Endothelial cell of umbilical vein (primary cell): ENCODE results near the gene MTHFR. TPM values are rescaled to one million over a fixed set of nuclear protein-coding genes. Genes with fewer than 3 reads are reported as not detected.

Experiments
- Bru-seq: library from RNA; stranded (reverse); fragments of 400-500 nt; gene quantifications from one replicate; lab custom pipeline; 2021; lab: Mats Ljungman, UMichigan
- BruChase-seq, 2 experiments: library from RNA; stranded (reverse); fragments of 400-500 nt; gene quantifications; one replicate each; lab custom pipeline; 2021; lab: Mats Ljungman, UMichigan
- BruUV-seq: library from RNA; stranded (reverse); fragments of 400-500 nt; replicated peaks from 2 replicates; lab custom pipeline; 2021; lab: Mats Ljungman, UMichigan
- CTCF ChIA-PET: fragments of 300-600, 350-600 bp; sonication (Branson Sonifier 250); formaldehyde crosslinking; loops from one replicate; lab custom pipeline; 2021; ENCODE audit warnings: antibody characterized with exemption, inconsistent platforms; lab: Charles Lee
- POLR2A ChIA-PET: fragments of 300-600, 350-600 bp; sonication (Branson Sonifier 250); formaldehyde crosslinking; loops from one replicate; lab custom pipeline; 2021; ENCODE audit warnings: antibody characterized with exemption, inconsistent platforms; lab: Charles Lee
- DNase-seq: peaks from one replicate; pipeline ENCODE4 v3.0.0-alpha.2; 2011; ENCODE audit warnings: low read depth, low spot score
- FAIRE-seq: peaks from 2 replicates; lab custom pipeline; 2011; peaks lifted over from hg19 to GRCh38; lab: Jason Lieb, UNC
- H2AFZ ChIP-seq: 2 replicates; pipeline ENCODE4 v1.6.0; 2012; ENCODE audit warnings: low read depth, low read length, control low read depth, inconsistent platforms
- H3K27ac ChIP-seq: 2 replicates; pipeline ENCODE4 v1.5.1; 2011; ENCODE audit warnings: low read depth, mild to moderate bottlenecking, control low read depth, low read length, moderate library complexity; ENCODE audit not compliant: insufficient read depth
- H3K27me3 ChIP-seq, 2 experiments: 2 replicates each; pipeline versions ENCODE4 v1.6.0 to v1.6.1; 2011; ENCODE audit warnings: low read length in 2 of 2, mixed read lengths in 1 of 2; ENCODE audit not compliant: control insufficient read depth in 2 of 2, insufficient read depth in 2 of 2
- H3K36me3 ChIP-seq, 2 experiments: 2 replicates in 1 of 2; 3 replicates in 1 of 2; pipeline ENCODE4 v1.5.1; 2011; ENCODE audit warnings: low read length in 2 of 2, mild to moderate bottlenecking in 1 of 2, moderate library complexity in 1 of 2; ENCODE audit not compliant: control insufficient read depth in 2 of 2, insufficient read depth in 2 of 2; ENCODE audit errors: extremely low read depth in 1 of 2
- H3K4me1 ChIP-seq: 3 replicates; pipeline ENCODE4 v1.5.1; 2011; ENCODE audit warnings: mild to moderate bottlenecking, low read length; ENCODE audit not compliant: control insufficient read depth, insufficient read depth; ENCODE audit errors: extremely low read depth
- H3K4me2 ChIP-seq: 2 replicates; pipeline ENCODE4 v1.6.1; 2011; ENCODE audit warnings: low read length, control low read depth, mixed read lengths; ENCODE audit not compliant: insufficient read depth
- H3K4me3 ChIP-seq, 3 experiments: fragments of 200-600 bp in 1 of 3; sonication (generic), shearing (Covaris generic) in 1 of 3; replicated peaks in 1 of 3; 2 replicates each; pipeline ENCODE4 v1.5.1; 2011 to 2016; ENCODE audit warnings: control low read depth in 3 of 3, low read length in 3 of 3, mild to moderate bottlenecking in 2 of 3, inconsistent platforms in 1 of 3, low read depth in 1 of 3, moderate library complexity in 1 of 3; ENCODE audit not compliant: insufficient read depth in 1 of 3
- H3K79me2 ChIP-seq: 2 replicates; pipeline ENCODE4 v1.6.0; 2012; ENCODE audit warnings: low read length, inconsistent platforms; ENCODE audit not compliant: control insufficient read depth, insufficient read depth
- H3K9ac ChIP-seq: replicated peaks from 2 replicates; pipeline ENCODE3; 2011; ENCODE audit warnings: low read length, control low read depth; ENCODE audit not compliant: insufficient read depth; ENCODE audit errors: extremely low read depth
- H3K9me1 ChIP-seq: replicated peaks from 3 replicates; pipeline ENCODE4 v1.6.0; 2011; ENCODE audit warnings: mild to moderate bottlenecking, low read length; ENCODE audit not compliant: control insufficient read depth, insufficient read depth; ENCODE audit errors: extremely low read depth
- H3K9me3 ChIP-seq: replicated peaks from 2 replicates; pipeline ENCODE4 v1.5.1; 2012; ENCODE audit warnings: low read length, inconsistent platforms; ENCODE audit not compliant: control insufficient read depth, insufficient read depth
- H4K20me1 ChIP-seq: replicated peaks from 2 replicates; pipeline ENCODE3; 2011; ENCODE audit warnings: mild to moderate bottlenecking, low read length; ENCODE audit not compliant: control insufficient read depth, insufficient read depth; ENCODE audit errors: extremely low read depth
- EZH2 ChIP-seq: IDR thresholded peaks from 2 replicates; pipeline ENCODE4 v1.6.1; 2012; ENCODE audit warnings: borderline replicate concordance, low read depth, mild to moderate bottlenecking, moderate library complexity, low read length, inconsistent platforms; ENCODE audit not compliant: severe bottlenecking
- FOS ChIP-seq: IDR thresholded peaks from 2 replicates; pipeline ENCODE4 v1.6.1; 2011; ENCODE audit warnings: mild to moderate bottlenecking, low read length, moderate library complexity, borderline replicate concordance; ENCODE audit not compliant: insufficient read depth
- GATA2 ChIP-seq: IDR thresholded peaks from 2 replicates; pipeline ENCODE4 v1.7.0; 2011; ENCODE audit warnings: low read depth, mild to moderate bottlenecking, moderate library complexity, mixed read lengths, low read length; ENCODE audit not compliant: insufficient read length, insufficient read depth
- JUN ChIP-seq: IDR thresholded peaks from 2 replicates; pipeline ENCODE4 v1.6.1; 2011; ENCODE audit warnings: borderline replicate concordance, low read depth; ENCODE audit not compliant: insufficient read length, insufficient read depth
- MAX ChIP-seq: IDR thresholded peaks from 2 replicates; pipeline ENCODE4 v1.6.1; 2011; ENCODE audit not compliant: insufficient read depth, insufficient read length
- MYC ChIP-seq: IDR thresholded peaks from one replicate; pipeline ENCODE4 v1.6.1; 2011; ENCODE audit warnings: mild to moderate bottlenecking, low read depth, low read length
- POLR2A ChIP-seq: IDR thresholded peaks from 2 replicates; pipeline ENCODE4 v1.6.1; 2012; ENCODE audit warnings: low read depth, mild to moderate bottlenecking, control low read depth, low read length
- POLR2AphosphoS5 ChIP-seq: IDR thresholded peaks from 2 replicates; pipeline ENCODE4 v1.6.1; 2012; ENCODE audit warnings: low read depth, mild to moderate bottlenecking, control low read depth, low read length, moderate library complexity; ENCODE audit not compliant: insufficient read depth
- dilution Hi-C: fragments of 300-500 bp; cut with MboI; formaldehyde crosslinking; loops from one replicate; pipeline ENCODE4 v1.15.0; 2019; ENCODE audit warnings: low sequenced_read_pairs; ENCODE audit not compliant: extremely low pct_ligation_motif_present
- intact Hi-C: fragments of 100-400 bp; cut with micrococcal nuclease; formaldehyde crosslinking; loops from one replicate; pipeline ENCODE4 v1.10.0; 2022
- long read RNA-seq: library from polyadenylated mRNA; stranded (forward); transcript quantifications from one replicate; pipeline ENCODE4 v2.0.0, GENCODE V29; 2021
- polyA minus RNA-seq, 3 experiments: library from RNA; depleted of rRNA, polyadenylated mRNA; stranded (reverse); fragments of >200 nt; gene quantifications; 1 replicate in 1 of 3; 2 replicates in 2 of 3; pipeline ENCODE4 v1.2.3, GENCODE V29; 2011
- polyA plus RNA-seq, 4 experiments: library from polyadenylated mRNA; depleted of rRNA in 3 of 4; stranded (reverse) in 3 of 4; unstranded in 1 of 4; fragments of >200 nt; gene quantifications; 2 replicates each; pipeline versions ENCODE4 v1.2.1 to v1.2.3, GENCODE V29; 2011 to 2012; ENCODE audit warnings: missing spikeins in 1 of 4
- total RNA-seq: library from RNA; stranded (reverse); gene quantifications from 2 replicates; pipeline ENCODE4 v1.2.3, GENCODE V29; 2021
- TF ChIP-seq, protein P1 (sequence below), 2 donors: IDR thresholded peaks; 1 replicate in 1 of 2; 2 replicates in 1 of 2; pipeline ENCODE4 v1.5.1; 2011; ENCODE audit warnings: low read length in 2 of 2, mild to moderate bottlenecking in 2 of 2, moderate library complexity in 2 of 2, control low read depth in 1 of 2, inconsistent platforms in 1 of 2, low read depth in 1 of 2; ENCODE audit not compliant: insufficient read depth in 1 of 2; ENCODE audit errors: extremely low read depth in 1 of 2

MTHFR gene
- total RNA-seq (25.3 and 26.5 TPM in 2 replicates), polyA plus RNA-seq (13.8 and 14.8 TPM in 2 replicates), polyA minus RNA-seq (40.9 and 44.9 TPM in 2 replicates), Bru-seq, nascent RNA (percentile 62 among the genes with signal in this experiment), BruChase-seq, experiment 1, labeled RNA remaining after a 6-hour chase (percentile 67 among the genes with signal in this experiment), BruChase-seq, experiment 2, labeled RNA remaining after a 2-hour chase (percentile 72 among the genes with signal in this experiment)
- polyA plus RNA-seq (2011; cell fraction: cytosol; rRNA removed) = 7.7 and 9.8 TPM in 2 replicates
- polyA plus RNA-seq (2011; cell fraction: nucleus; rRNA removed) = 31.6 and 36.9 TPM in 2 replicates
- 5.9 and 6.5 TPM in 2 replicates for polyA plus RNA-seq (2012)
- 13.4 TPM for polyA minus RNA-seq (2011; cell fraction: cytosol; rRNA and poly(A)+ RNA removed)
- 32.1 and 46.5 TPM in 2 replicates for polyA minus RNA-seq (2011; cell fraction: nucleus; rRNA and poly(A)+ RNA removed)
- long read RNA-seq, full-length matches to known transcripts = 2 of 18 reads
- long read RNA-seq, partial matches to known transcripts = 0 of 18 reads
- long read RNA-seq, other reads (novel, unspliced or antisense) = 16 of 18 reads

DNA sequence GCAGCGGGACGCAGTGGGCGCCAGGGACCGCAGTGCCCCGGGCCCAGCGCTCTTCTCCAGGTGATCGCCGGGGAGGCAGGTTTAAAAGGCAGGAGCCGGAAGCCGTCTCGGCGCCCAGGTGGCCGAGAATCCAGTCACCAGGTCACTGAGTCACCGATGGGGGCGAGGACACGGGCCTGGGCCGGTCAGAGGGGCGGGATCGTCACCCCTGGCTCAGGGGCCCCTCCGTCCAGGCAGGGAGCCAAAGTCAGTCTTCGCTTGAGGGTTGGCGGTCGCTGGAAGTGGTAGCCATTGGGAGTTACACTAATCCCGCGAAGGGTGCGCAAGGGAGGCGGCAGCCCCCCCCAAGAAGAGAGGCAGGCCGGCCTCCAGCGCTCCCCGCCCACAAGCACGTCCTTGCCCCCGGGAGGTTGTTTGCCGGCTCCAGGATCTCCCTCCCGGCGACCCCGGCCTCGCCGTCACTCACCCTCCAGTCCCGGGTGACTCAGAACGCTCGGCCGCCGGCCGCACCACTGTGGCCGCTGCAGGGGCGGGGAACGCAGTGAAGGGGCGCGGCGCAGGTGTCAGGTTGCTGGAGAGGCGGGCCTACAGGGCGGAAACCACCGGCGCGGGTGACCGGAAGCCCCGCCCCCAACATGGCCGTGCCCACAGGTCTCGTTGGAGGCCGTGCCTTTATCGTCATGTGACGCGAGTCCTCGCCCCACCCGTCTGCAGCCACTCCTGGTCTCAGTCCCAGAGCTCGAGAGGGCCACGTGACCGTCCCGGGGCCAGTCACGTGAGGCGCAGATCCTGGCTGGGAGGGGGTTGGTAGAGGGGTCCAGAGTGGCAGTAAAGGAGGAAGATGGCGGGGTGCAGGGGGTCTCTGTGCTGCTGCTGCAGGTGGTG lies at the start of gene MTHFR, which contains the start of gene CLCN6:
TSS of gene MTHFR (minus strand) at position 543 of the 885 bp plus-strand sequence. CDS start 2,848 bp downstream, outside the sequence.
TSS of gene CLCN6 (plus strand) at position 770 of the 885 bp plus-strand sequence. CDS start at position 842, 72 bp downstream.
- Histone ChIP-seq H3K79me2 (peaks cover 42% of the 10 kb centered on the region), H3K27me3 (no peaks in the 10 kb centered on the region), H2AFZ (peak within 1 kb of the TSS; percentile 67), H3K9ac (peak within 1 kb of the TSS; percentile 90), H4K20me1 (no peaks in the 10 kb centered on the region), H3K36me3 (peaks cover 9 to 11% of the 10 kb centered on the region in 2 experiments), H3K9me3 (no peaks in the 10 kb centered on the region), H3K4me1 (peaks cover 51% of the 10 kb centered on the region), H3K4me3 (peak within 1 kb of the TSS; percentile 75 to 97 (median 93)), H3K9me1 (no peaks in the 10 kb centered on the region), H3K27ac (peak within 1 kb of the TSS; percentile 85), H3K4me2 (peak within 1 kb of the TSS; percentile 100)
- intact Hi-C loops (loop anchor here (1.0 to 10.0 kb wide), 4 partner anchors 8 to 531 kb away; partner anchors contain the start of gene UBIAD1), dilution Hi-C loops (no loop called here)
- CTCF ChIA-PET = interaction anchor here (0.8 to 1.9 kb wide), 12 partner anchors 8 to 155 kb away, joined by 3 to 13 read pairs (median 4); partner anchors contain the start of gene FBXO6
- DNase-seq = peak; percentile 100
- TF ChIP-seq POLR2A (peak; percentile 58), MAX (peak; percentile 100), JUN (peak; percentile 17), EZH2 (no peak), GATA2 (no peak), MYC (peak; percentile 50), FOS (peak; percentile 69), POLR2AphosphoS5 (peak; percentile 74)
- TF ChIP-seq, protein P1, sequence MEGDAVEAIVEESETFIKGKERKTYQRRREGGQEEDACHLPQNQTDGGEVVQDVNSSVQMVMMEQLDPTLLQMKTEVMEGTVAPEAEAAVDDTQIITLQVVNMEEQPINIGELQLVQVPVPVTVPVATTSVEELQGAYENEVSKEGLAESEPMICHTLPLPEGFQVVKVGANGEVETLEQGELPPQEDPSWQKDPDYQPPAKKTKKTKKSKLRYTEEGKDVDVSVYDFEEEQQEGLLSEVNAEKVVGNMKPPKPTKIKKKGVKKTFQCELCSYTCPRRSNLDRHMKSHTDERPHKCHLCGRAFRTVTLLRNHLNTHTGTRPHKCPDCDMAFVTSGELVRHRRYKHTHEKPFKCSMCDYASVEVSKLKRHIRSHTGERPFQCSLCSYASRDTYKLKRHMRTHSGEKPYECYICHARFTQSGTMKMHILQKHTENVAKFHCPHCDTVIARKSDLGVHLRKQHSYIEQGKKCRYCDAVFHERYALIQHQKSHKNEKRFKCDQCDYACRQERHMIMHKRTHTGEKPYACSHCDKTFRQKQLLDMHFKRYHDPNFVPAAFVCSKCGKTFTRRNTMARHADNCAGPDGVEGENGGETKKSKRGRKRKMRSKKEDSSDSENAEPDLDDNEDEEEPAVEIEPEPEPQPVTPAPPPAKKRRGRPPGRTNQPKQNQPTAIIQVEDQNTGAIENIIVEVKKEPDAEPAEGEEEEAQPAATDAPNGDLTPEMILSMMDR (IDR thresholded peaks at IDR 0.05; ENCODE audit: extremely low read depth in 1 of 2, insufficient read depth in 1 of 2, low read depth in 1 of 2, low read length in 2 of 2) = no peak
- POLR2A ChIA-PET = interaction anchor here (0.6 to 2.0 kb wide), 6 partner anchors 8 to 580 kb away, joined by 3 to 12 read pairs (median 8); no protein-coding TSS in a partner anchor
- peak; percentile 97 for FAIRE-seq
- TSS peak; percentile 48 for BruUV-seq
